HG03280 (cell line): ENCODE results near the gene DDX20.

Experiments
- ATAC-seq: cut with Tn5 transposase; IDR thresholded peaks from one replicate; pipeline ENCODE4 v1.9.1; 2021; ENCODE audit warnings: mild to moderate bottlenecking, moderate library complexity; ENCODE audit not compliant: unreplicated experiment

DDX20 gene

GRCh38 chr1:111755331-111756123 lies at the start of gene DDX20:
Gene DDX20, plus strand, starts transcription at chr1:111755901. Its CDS starts 24 bp downstream, at chr1:111755925.
- peak; percentile 89 for ATAC-seq

DNA sequence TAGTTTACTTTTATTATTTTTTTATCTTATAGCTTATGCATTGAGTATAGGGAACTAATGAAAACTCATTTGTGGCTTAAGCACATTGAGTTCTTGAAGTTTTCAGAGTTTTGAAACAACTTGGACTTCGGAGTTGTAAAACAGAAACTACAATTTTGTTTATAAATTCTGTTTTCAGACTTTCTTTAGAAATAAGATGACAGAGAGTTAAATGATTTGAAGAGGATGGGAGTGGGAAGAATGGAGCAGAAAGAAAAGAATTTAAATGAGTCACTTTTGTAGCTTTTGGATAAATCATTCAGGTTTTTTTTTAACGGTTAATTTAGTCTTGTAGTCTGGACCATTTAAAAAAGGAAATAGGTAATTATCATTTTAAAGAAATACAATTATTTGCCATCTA lies 48.8 kb upstream of the DDX20 start:
- no peak for ATAC-seq

GRCh38 chr1:111707906-111708305 lies 47.8 kb upstream of the DDX20 start:
- ATAC-seq, result no peak

GRCh38 chr1:111709986-111710385 lies 45.7 kb upstream of the DDX20 start:
- ATAC-seq, result no peak

DNA sequence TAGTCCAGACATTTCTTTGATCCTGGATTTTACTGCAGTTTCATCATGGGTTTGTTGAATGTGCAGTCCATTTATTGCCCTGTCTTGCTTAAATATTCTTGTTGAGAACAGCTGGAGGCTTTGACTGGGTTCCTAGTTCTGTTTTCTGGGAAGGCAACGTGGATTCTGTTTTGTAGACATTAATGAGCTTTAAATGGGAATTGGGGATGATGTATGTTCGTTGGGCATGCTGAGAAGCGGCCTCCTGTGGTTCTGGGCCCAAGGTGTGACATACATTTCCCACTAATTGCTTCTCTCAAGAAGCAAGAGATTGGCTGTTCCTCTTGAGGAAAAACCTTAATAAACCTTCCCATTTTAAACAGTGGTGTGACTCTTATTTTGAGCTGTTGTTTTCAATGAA lies 39.4 kb upstream of the DDX20 start:
- ATAC-seq, result no peak

DNA sequence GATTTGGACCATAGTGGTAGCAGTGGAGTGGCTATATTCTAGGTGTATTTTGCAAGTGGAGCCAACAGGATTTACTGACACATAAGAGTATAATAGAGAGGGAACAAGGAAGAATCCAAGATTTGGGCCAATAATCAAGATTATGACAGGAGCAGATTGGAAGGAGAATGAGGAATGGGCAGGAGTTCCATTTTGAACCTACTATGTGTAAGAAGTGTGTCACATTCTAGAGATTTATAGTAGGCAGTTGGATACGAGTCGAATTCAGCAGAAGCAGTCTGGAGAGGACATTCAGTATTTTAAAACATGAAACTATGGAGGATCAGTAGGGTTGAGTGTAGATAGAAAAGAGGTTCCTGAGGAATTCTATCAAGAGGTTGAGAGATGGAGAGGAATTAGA lies 38.3 kb upstream of the DDX20 start:
- ATAC-seq, result no peak

- ATAC-seq, result no peak
Measured at GRCh38 chr1:111719135-111719534, 36.6 kb upstream of the DDX20 start.

GRCh38 chr1:111719674-111720132 lies 36.0 kb upstream of the DDX20 start:
- no peak for ATAC-seq

GRCh38 chr1:111720274-111720976 lies 35.3 kb upstream of the DDX20 start:
- no peak for ATAC-seq

DNA sequence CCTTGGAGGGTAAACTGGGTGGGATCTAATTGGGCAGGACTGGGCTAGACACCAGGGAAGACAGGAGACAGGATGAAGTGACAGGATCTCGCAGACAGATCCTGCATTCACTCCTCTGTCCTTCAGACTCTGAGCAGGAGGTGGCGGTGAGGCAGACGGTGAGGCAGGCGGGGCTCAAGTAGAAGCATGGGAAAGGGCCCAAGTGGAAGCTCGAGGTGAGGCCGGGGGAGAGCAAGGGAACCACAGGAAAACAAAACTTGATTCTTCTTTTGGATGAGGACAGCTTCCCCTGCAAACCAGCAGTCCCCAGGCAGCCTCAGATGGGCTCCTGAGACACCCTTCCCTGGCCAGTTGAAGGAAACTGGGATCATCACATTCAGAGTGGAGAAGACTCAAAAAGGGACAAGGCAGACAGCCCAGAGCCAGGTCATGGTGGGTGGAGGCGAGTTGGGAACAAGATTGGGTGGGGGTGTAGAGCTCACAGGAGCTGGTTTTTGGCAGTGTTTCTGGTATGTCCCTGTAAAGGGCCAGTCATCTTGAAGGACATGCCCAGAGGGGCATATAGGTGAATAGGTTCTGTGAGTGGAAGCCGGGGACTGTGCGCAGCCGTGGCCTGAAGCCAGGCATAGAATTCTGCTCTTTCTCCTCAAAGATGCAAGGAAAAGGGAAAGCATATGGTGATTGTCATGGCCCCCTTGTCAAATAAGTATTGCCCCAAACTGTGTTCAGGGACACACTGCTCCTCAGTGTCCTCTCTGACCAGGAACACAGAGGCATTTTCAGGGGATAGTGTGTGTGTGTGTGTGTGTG lies 34.5 kb upstream of the DDX20 start:
- ATAC-seq, result no peak

GRCh38 chr1:111723091-111723806 lies 32.5 kb upstream of the DDX20 start:
- no peak for ATAC-seq

DNA sequence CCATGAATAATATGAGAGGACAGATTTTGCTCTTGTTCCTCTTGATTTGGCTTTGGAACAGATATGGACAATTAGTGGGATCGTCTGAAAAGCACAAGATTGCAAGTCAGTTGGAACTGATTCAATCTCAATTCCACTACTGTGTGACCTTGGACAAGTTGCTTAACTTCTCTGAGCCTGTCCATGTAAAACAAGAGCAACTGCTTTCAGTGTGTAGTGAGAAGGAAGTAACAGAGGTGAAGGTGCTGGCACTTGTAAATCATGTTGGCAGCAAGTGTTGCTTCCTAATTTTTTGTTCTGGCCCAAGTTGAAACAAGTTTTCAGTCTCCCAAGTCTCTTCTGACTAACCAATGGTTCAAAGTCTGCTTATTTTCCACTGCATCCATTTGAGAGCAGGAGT lies 31.8 kb upstream of the DDX20 start:
- ATAC-seq, result no peak

DNA sequence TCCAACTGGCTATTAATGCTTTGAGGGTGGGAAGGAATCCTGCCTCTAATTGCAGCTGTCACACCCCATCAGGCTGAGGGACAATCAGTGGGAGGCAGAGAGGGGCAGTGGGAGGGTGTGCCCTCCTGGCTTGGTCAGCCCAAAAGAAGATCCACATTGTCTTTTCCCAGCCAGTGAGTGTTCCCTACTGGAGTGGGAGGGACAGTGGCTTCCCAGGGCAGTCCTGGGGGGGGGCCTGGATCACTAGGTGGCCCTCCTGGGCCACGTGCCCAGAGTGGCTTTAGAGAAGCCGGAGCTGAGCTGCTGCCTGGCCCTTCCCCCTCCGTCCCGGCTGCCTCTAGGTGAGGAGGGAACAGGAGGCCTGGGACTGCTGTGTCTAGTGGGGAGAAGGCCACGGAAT lies 30.5 kb upstream of the DDX20 start:
- no peak for ATAC-seq

DNA sequence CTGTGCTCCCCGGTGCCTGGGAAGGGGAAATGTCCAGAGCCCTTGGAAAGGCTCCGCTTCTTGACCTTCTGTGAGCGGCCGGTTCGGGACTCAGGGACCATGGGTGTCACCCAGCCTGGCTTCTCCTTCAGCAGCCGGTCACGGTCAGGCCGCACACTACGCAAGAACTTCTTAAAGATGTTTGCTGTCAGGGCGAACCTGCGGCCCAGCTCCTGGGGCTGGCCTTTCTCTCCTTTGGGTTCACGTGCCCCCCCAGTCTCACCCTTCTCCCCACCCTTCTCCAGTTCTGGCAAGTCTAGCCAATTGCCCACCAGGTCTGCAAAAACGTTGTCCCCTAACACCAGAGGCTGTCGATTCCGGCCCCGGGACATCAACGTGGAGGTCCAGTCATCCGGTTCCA lies 28.6 kb upstream of the DDX20 start:
- no peak for ATAC-seq

GRCh38 chr1:111729271-111729921 lies 26.3 kb upstream of the DDX20 start:
- ATAC-seq, result no peak

DNA sequence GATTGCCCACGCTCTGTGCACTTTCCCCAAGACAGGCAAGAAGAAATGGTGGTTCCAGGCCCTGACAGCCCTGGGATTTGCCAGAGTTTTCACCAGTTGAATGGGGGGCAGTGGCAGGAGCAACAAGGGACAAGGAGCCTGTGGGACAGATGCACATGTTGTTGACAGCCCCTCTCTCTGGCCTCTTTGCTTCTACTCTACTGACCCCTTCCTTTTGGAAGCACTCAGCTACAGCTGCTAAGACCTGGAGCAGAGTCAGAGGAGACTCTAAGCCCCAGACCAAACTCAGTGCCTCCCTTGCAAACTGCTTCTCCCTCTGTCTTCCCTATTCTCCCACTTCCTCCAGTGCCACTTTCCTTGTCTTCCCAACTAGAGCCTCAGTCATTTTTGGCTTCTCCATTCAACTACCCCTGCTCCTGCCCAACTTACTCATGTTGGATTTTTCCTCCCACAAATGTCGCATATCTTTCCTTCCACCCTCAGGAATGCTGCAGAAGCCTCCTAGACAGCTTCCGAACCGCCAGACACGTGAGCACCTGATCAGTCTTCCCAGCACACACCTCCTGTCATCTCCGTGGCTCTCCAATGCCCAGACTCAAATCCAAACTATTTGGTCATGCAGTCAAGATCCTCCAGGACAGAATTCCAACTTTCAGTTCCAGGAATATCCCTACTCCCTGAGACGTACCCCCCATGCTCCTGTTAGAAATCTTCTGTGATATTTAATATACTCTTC lies 25.6 kb upstream of the DDX20 start:
- no peak for ATAC-seq

DNA sequence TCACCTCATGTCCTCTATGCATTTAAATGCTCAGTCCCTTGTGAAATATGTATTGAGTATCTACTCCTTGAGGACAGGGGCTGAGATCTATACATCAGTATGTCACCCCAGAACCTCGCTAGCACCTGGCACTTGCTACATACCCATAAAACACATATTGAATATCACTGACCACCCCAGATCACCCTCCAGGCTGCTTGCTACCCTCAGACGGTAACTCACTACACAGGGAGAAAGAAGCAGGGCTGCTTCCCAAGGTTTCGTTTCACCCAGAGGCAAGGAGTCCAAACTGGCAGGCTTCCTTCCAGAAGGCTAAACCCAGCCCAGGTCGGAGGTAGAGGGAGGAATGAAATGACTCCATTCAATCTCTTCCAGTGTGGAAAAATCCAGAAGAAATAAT lies 25.0 kb upstream of the DDX20 start:
- no peak for ATAC-seq

DNA sequence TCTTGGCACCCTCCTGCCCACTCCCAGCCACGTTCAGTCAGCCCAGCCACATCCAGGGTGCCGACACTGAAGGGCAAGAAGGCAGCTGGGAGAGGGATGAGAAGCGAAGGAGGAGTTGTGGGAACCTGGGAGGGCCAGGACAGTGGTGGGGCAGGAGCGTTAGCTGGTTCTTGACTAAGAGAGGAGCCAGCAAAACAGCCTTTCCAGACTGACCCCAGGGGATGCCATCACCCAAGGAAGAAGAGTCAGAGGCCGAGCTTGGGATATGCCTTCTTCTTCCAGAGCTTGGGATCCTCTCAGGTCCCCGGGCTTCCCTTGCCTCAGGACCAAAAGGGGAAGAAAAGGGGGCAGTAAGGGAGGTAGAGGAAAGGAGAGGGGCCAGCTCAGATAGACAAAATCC lies 23.7 kb upstream of the DDX20 start:
- no peak for ATAC-seq

DNA sequence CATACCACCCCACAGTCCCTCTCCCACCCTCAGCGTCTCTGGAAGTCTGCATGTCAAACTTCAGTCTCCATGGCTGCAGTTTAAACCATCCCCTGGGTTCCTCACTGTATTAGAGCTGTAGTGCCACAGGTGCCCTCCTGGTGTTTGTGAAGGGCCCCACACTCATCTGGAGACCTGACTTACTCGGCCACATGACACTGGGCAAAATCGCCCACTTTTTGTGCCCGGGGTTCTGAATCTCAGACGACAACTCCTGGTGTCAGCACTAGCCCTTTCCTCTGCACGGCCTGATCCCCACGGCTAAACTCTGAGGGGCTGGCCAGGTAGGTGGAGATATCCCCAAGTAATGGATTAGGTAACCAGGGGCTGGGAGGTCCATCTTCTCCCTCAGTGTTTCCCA lies 23.0 kb upstream of the DDX20 start:
- ATAC-seq, result no peak
